Endothelial cell (in vitro differentiated cells): Measurements from ENCODE around the gene MPC1. TPM values are rescaled to one million over a fixed set of nuclear protein-coding genes. Genes with fewer than 3 reads are reported as not detected.

Experiments
- DNase-seq: peaks from one replicate; pipeline ENCODE4 v3.0.0; 2021; ENCODE audit warnings: low spot score
- H3K27ac Mint-ChIP-seq: one replicate; pipeline ENCODE4 v1.8.0; 2021; ENCODE audit warnings: mixed read lengths, inconsistent platforms; ENCODE audit not compliant: unreplicated experiment
- H3K27me3 Mint-ChIP-seq: one replicate; pipeline ENCODE4 v1.8.0; 2021; ENCODE audit warnings: mild to moderate bottlenecking, moderate library complexity, mixed read lengths, inconsistent platforms; ENCODE audit not compliant: unreplicated experiment
- H3K36me3 Mint-ChIP-seq: one replicate; pipeline ENCODE4 v1.8.0; 2021; ENCODE audit warnings: mild to moderate bottlenecking, low read depth, mixed read lengths, inconsistent platforms; ENCODE audit not compliant: unreplicated experiment
- H3K4me1 Mint-ChIP-seq: one replicate; pipeline ENCODE4 v1.8.0; 2021; ENCODE audit warnings: mild to moderate bottlenecking, mixed read lengths, inconsistent platforms; ENCODE audit not compliant: unreplicated experiment
- H3K4me3 Mint-ChIP-seq: one replicate; pipeline ENCODE4 v1.8.0; 2021; ENCODE audit warnings: mild to moderate bottlenecking, mixed read lengths, inconsistent platforms; ENCODE audit not compliant: unreplicated experiment
- H3K9me3 Mint-ChIP-seq: one replicate; pipeline ENCODE4 v1.8.0; 2021; ENCODE audit warnings: mixed read lengths, inconsistent platforms; ENCODE audit not compliant: unreplicated experiment
- total RNA-seq: library from RNA; stranded (reverse); fragmentation: NEBNext Ultra II Directional; extraction: Animal tissue kit (Norgen Biotek cat#: 25700); gene quantifications from one replicate; pipeline ENCODE4 v1.2.1, GENCODE V29; 2021; ENCODE audit not compliant: unreplicated experiment
- TF ChIP-seq, protein P1 (sequence below): fragments of 200-600 bp; sonication (generic); IDR thresholded peaks from one replicate; pipeline ENCODE4 v1.5.0; 2021; ENCODE audit warnings: antibody characterized with exemption; ENCODE audit not compliant: unreplicated experiment

Gene MPC1
- total RNA-seq, 1 donor from 2014 or later, result 23.7 TPM

GRCh38 chr6:166418691-166419143, 36.0 kb upstream of the MPC1 start:
- Mint-ChIP-seq H3K27ac (peak overlapping the region; percentile 61), H3K36me3 (peaks cover 61% of the 10 kb centered on the region), H3K27me3 (peaks cover 15% of the 10 kb centered on the region), H3K4me1 (no peaks in the 10 kb centered on the region), H3K9me3 (no peaks in the 10 kb centered on the region), H3K4me3 (no peak overlapping the region)
- no peak for DNase-seq
- TF ChIP-seq, protein P1, sequence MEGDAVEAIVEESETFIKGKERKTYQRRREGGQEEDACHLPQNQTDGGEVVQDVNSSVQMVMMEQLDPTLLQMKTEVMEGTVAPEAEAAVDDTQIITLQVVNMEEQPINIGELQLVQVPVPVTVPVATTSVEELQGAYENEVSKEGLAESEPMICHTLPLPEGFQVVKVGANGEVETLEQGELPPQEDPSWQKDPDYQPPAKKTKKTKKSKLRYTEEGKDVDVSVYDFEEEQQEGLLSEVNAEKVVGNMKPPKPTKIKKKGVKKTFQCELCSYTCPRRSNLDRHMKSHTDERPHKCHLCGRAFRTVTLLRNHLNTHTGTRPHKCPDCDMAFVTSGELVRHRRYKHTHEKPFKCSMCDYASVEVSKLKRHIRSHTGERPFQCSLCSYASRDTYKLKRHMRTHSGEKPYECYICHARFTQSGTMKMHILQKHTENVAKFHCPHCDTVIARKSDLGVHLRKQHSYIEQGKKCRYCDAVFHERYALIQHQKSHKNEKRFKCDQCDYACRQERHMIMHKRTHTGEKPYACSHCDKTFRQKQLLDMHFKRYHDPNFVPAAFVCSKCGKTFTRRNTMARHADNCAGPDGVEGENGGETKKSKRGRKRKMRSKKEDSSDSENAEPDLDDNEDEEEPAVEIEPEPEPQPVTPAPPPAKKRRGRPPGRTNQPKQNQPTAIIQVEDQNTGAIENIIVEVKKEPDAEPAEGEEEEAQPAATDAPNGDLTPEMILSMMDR, result no peak

DNA sequence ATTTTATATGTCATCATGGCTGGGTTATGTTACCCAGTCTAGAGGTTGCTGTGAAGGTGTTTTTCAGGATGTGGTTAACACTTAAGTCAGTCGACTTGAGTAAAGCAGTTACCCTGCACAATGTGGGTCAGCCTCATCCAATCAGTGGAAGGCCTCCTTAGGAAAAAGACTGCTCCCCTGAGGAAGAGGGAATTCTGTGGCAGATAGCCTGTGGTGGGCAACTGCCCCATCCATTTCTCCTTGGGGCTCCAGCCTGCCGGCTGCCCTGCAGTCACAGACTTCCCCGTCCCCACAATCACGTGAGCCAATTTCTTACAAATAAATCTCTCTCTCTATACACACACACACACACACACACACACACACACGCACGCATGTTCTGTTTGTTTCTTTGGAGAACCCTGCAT, 34.5 kb upstream of the MPC1 start:
- DNase-seq, result no peak
- Mint-ChIP-seq H3K36me3 (peaks cover 64% of the 10 kb centered on the region), H3K27ac (no peak overlapping the region), H3K9me3 (no peaks in the 10 kb centered on the region), H3K4me3 (peak overlapping the region; percentile 37), H3K27me3 (peaks cover 15% of the 10 kb centered on the region), H3K4me1 (no peaks in the 10 kb centered on the region)
- TF ChIP-seq, protein P1, result no peak

DNA sequence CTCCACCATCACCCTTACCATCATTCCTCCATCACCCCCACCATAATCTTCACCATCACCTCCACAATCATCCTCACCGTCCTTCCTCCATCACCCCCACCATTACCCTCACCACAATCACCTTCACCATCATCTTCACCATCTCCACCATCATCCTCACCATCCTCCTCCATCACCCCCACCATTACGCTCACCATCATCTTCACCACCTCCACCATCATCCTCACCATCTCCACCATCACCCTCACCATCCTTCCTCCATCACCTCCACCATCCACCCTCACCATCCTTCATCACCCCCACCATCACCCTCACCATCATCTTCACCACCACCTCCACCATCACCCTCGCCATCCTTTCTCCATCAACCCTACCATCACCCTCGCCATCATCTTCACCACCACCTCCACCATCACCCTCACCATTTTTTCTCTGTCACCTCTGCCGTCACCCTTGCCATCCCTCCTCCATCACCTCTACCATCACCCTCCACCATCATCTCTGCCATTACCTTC, 33.1 kb upstream of the MPC1 start:
- peaks cover 15% of the 10 kb centered on the region for H3K27me3 Mint-ChIP-seq
- H3K27ac Mint-ChIP-seq, result peak overlapping the region; percentile 23
- DNase-seq, result no peak
- H3K4me1 Mint-ChIP-seq, result no peaks in the 10 kb centered on the region
- H3K36me3 Mint-ChIP-seq, result peaks cover 62% of the 10 kb centered on the region
- H3K9me3 Mint-ChIP-seq, result no peaks in the 10 kb centered on the region
- H3K4me3 Mint-ChIP-seq, result peak overlapping the region; percentile 79
- TF ChIP-seq, protein P1, result no peak

- no peak for DNase-seq
- TF ChIP-seq, protein P1, result no peak
- Mint-ChIP-seq H3K27me3 (peaks cover 15% of the 10 kb centered on the region), H3K9me3 (no peaks in the 10 kb centered on the region), H3K27ac (no peak overlapping the region), H3K36me3 (peaks cover 57% of the 10 kb centered on the region), H3K4me1 (no peaks in the 10 kb centered on the region), H3K4me3 (peak overlapping the region; percentile 14)
Observed at GRCh38 chr6:166415306-166415705, 32.6 kb upstream of the MPC1 start.

GRCh38 chr6:166413491-166413951, 30.8 kb upstream of the MPC1 start:
- Mint-ChIP-seq H3K27ac (no peak overlapping the region), H3K36me3 (peaks cover 60% of the 10 kb centered on the region), H3K27me3 (peaks cover 18% of the 10 kb centered on the region), H3K9me3 (no peaks in the 10 kb centered on the region), H3K4me1 (no peaks in the 10 kb centered on the region), H3K4me3 (no peak overlapping the region)
- DNase-seq, result no peak
- TF ChIP-seq, protein P1, result no peak
